ENCODE data around the gene MLXIPL.

GRCh38 chr7:73671857-73672445, 47.6 kb upstream of the MLXIPL start:
- TF ChIP-seq POLR2AphosphoS5 (IDR thresholded peaks at IDR 0.05) (no peak), CTCF (IDR thresholded peaks at IDR 0.05) (no peak), POLR2A (IDR thresholded peaks at IDR 0.05) (no peak)

Measured in gastroesophageal sphincter (tissue), 3 donors.